ENCODE measurements around the gene NHLRC3. TPM values are rescaled to one million over a fixed set of nuclear protein-coding genes. Genes with fewer than 3 reads are reported as not detected.
"Not testable (repeated sequence)": the region's sequence is repeated elsewhere in the genome, so short reads cannot be mapped to it uniquely, and the experiment has no call there.

The NHLRC3 gene
- total RNA-seq, result 10 to 100 TPM; 14.0 to 16.6 TPM

DNA sequence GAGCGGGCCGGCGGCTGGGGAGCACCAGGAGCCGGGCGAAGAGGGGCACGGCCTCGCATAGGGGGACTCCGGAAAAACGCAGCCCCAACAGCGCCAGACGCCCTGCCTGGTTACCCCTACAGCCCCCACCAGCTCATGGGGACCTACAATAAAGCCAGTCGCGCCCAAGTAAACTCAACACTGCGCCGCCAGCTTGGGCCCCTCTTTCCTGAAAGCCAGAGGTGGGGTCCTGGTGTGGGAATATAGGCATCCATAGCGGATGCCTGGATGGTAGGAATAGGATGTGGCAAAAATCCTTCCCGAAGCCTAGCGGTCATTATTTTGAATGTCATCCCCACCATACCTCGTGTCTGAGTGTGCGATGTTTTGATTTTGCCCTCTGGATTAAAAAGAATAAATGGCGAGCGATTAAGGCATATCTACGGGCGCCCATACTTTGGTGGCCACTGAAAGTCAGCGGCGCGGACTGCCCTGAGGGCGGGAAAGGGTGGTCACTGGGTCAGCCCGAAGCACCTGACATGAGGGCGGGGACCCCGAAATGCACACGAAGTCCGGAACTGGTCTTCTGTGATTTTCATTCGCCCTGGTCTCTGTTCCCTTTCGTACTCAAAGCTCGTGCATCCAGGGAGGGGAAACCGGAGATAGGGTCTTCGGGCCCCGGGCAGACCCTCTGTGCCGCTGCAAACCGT is at the start of gene NHLRC3, which contains the start of gene PROSER1:
NHLRC3 (plus strand) TSS at position 577 of the 689 bp plus-strand sequence. CDS start 184 bp downstream, outside the sequence.
PROSER1 (minus strand) TSS at position 210 of the 689 bp plus-strand sequence. CDS start 847 bp downstream, outside the sequence.
- H3K27me3 Mint-ChIP-seq, result no peaks in the 10 kb centered on the region
- H3K27ac Mint-ChIP-seq, result peak within 1 kb of the TSS; percentile 92 to 99
- peak within 1 kb of the TSS; percentile 90 for H3K4me3 Mint-ChIP-seq
- peaks cover 9% of the 10 kb centered on the region for H3K36me3 Mint-ChIP-seq
- no peaks in the 10 kb centered on the region for H3K9me3 Mint-ChIP-seq
- DNase-seq (ENCODE audit: low spot score) (peak; percentile 84), ATAC-seq (peak; percentile 83 to 90)
- H3K4me1 Mint-ChIP-seq (ENCODE audit: low read depth in 2 of 2), result peaks cover 30 to 45% of the 10 kb centered on the region in 2 donors

GRCh38 chr13:38990693-38991092 is 47.6 kb upstream of the NHLRC3 start, which contains the start of gene STOML3:
TSS of gene STOML3 (minus strand) at chr13:38990831. CDS start at chr13:38990721, 110 bp downstream.
- H3K9me3 Mint-ChIP-seq, result no peaks in the 10 kb centered on the region

DNA sequence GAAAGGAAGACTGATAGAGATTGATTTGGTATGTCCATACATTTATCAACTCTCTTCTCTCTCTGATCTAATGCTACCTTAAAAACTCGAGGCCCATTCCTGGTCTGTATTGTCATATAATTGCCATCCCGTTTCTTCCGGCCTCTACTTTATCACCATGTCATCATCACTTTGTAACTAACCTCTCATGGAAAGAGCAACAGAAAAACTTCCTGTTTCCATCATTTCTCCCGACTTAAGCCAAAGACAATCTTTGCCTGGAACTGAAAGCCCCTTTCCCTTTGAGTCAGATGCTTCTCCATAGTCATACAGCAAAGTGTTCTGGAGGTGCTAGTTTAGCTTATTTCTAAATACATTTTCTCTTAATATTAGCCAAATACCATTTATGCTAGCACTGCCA is 44.9 kb upstream of the NHLRC3 start:
- H3K9me3 Mint-ChIP-seq, result no peaks in the 10 kb centered on the region
- H3K27ac Mint-ChIP-seq, result no peak overlapping the region
- H3K4me1 Mint-ChIP-seq (ENCODE audit: low read depth in 2 of 2), result no peaks in the 10 kb centered on the region
- ATAC-seq (no peak), DNase-seq (ENCODE audit: low spot score) (no peak)
- no peaks in the 10 kb centered on the region for H3K36me3 Mint-ChIP-seq
- peaks cover 8 to 9% of the 10 kb centered on the region in 2 donors for H3K27me3 Mint-ChIP-seq
- no peak overlapping the region for H3K4me3 Mint-ChIP-seq

More at GRCh38 chr13:38990693-38991092, 47.6 kb upstream of the NHLRC3 start, which contains the start of gene STOML3:
- peaks cover 8 to 9% of the 10 kb centered on the region in 2 donors for H3K27me3 Mint-ChIP-seq
- no peak for DNase-seq (ENCODE audit: low spot score)
- H3K4me1 Mint-ChIP-seq (ENCODE audit: low read depth in 2 of 2), result no peaks in the 10 kb centered on the region
- no peak within 1 kb of the TSS for H3K27ac Mint-ChIP-seq
- H3K4me3 Mint-ChIP-seq, result no peak within 1 kb of the TSS
- no peaks in the 10 kb centered on the region for H3K36me3 Mint-ChIP-seq
- ATAC-seq, result no peak

- Mint-ChIP-seq H3K9me3 (no peaks in the 10 kb centered on the region), H3K4me3 (no peak overlapping the region), H3K4me1 (ENCODE audit: low read depth in 2 of 2) (no peaks in the 10 kb centered on the region), H3K36me3 (no peaks in the 10 kb centered on the region), H3K27me3 (no peaks in the 10 kb centered on the region), H3K27ac (no peak overlapping the region)
- ATAC-seq, result no peak
- DNase-seq (ENCODE audit: low spot score), result no peak
Observed at GRCh38 chr13:38998739-38999138, 39.5 kb upstream of the NHLRC3 start.

DNA sequence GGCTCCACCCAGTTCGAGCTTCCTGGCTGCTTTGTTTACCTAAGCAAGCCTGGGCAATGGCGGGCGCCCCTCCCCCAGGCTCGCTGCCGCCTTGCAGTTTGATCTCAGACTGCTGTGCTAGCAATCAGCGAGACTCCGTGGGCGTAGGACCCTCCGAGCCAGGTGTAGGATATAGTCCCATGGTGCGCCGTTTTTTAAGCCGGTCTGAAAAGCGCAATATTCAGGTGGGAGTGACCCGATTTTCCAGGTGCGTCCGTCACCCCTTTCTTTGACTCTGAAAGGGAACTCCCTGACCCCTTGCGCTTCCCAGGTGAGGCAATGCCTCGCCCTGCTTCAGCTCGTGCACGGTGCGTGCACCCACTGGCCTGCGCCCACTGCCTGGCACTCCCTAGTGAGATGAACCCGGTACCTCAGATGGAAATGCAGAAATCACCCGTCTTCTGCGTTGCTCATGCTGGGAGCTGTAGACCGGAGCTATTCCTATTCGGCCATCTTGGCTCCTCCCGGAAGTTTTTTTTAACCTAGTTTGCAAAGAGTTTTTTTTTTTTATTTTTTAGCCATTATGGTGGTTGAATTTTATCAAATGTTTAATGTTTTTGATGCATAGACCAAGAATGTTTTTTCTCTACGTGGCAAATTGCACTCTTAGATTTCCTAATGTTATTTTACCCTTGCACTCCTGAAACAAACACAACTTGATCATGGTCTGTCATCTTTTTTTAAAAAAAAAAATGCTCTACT is 31.7 kb upstream of the NHLRC3 start:
- not testable (repeated sequence) for ATAC-seq; H3K27ac Mint-ChIP-seq; H3K9me3 Mint-ChIP-seq; H3K4me3 Mint-ChIP-seq; H3K27me3 Mint-ChIP-seq; H3K4me1 Mint-ChIP-seq (ENCODE audit: low read depth in 2 of 2); DNase-seq (ENCODE audit: low spot score)
- peaks cover 23% of the 10 kb centered on the region for H3K36me3 Mint-ChIP-seq

DNA sequence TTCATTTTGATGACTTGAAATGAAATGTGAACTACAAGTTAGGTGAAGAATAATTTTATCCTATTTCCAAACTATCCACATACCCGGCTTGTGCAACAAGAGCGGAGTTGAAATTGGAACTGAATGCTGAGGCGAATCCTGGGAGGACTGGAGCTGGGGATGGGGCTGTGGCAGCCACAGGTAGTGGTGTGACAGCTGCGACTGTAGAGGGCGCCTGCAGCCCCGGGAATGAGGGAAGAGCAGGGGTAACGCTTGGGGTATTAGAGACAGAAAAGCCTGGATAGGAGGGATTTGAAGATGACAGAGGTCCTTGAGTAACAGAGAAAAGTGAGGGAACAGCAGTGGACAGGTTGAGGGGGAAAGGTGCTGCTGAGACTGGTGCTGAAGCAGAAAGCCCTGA is 25.6 kb upstream of the NHLRC3 start:
- H3K4me3 Mint-ChIP-seq, result no peak overlapping the region
- H3K4me1 Mint-ChIP-seq (ENCODE audit: low read depth in 2 of 2), result peaks cover 9 to 15% of the 10 kb centered on the region in 2 donors
- no peaks in the 10 kb centered on the region for H3K27me3 Mint-ChIP-seq
- no peak for ATAC-seq
- H3K36me3 Mint-ChIP-seq, result peaks cover 53% of the 10 kb centered on the region
- H3K9me3 Mint-ChIP-seq, result no peaks in the 10 kb centered on the region
- peak overlapping the region in 1 of 2 donors; percentile 14 for H3K27ac Mint-ChIP-seq
- DNase-seq (ENCODE audit: low spot score), result no peak

- no peak overlapping the region for H3K4me3 Mint-ChIP-seq
- H3K36me3 Mint-ChIP-seq, result peaks cover 54% of the 10 kb centered on the region
- peaks cover 17 to 23% of the 10 kb centered on the region in 2 donors for H3K4me1 Mint-ChIP-seq (ENCODE audit: low read depth in 2 of 2)
- peak overlapping the region in 1 of 2 donors; percentile 40 for H3K27ac Mint-ChIP-seq
- DNase-seq (ENCODE audit: low spot score), result no peak
- no peaks in the 10 kb centered on the region for H3K9me3 Mint-ChIP-seq
- H3K27me3 Mint-ChIP-seq, result no peaks in the 10 kb centered on the region
- ATAC-seq, result no peak
Observed at GRCh38 chr13:39013462-39013861, 24.8 kb upstream of the NHLRC3 start.

GRCh38 chr13:39016087-39016486 is 22.2 kb upstream of the NHLRC3 start:
- Mint-ChIP-seq H3K36me3 (peaks cover 42% of the 10 kb centered on the region), H3K4me3 (peak overlapping the region; percentile 82), H3K27ac (peak overlapping the region; percentile 57 to 70), H3K4me1 (ENCODE audit: low read depth in 2 of 2) (peaks cover 23 to 29% of the 10 kb centered on the region in 2 donors), H3K9me3 (no peaks in the 10 kb centered on the region), H3K27me3 (no peaks in the 10 kb centered on the region)
- peak; percentile 97 for ATAC-seq
- DNase-seq (ENCODE audit: low spot score), result peak; percentile 63

DNA sequence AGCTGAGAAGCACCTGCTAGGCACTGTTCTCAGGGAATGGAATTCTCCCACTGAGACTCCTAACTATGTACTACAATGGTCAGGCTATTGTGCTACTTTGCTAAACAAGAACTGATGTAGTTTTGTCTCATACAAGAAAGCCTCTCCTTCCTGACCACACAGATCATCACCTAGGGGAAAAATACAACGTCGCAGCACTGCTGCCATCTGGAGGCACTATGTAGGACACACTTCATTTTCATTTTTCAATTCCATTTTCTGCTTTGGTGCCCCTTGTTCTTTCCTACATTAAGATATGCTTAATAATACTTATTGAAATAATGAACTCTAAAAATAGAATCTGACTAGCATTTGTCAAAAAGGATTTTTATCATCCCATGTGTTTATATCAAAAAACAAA is 21.5 kb upstream of the NHLRC3 start:
- peak; percentile 71 to 77 for ATAC-seq
- H3K4me1 Mint-ChIP-seq (ENCODE audit: low read depth in 2 of 2), result peaks cover 23 to 31% of the 10 kb centered on the region in 2 donors
- no peaks in the 10 kb centered on the region for H3K9me3 Mint-ChIP-seq
- no peak for DNase-seq (ENCODE audit: low spot score)
- no peaks in the 10 kb centered on the region for H3K27me3 Mint-ChIP-seq
- peaks cover 46% of the 10 kb centered on the region for H3K36me3 Mint-ChIP-seq
- peak overlapping the region; percentile 82 for H3K4me3 Mint-ChIP-seq
- H3K27ac Mint-ChIP-seq, result peak overlapping the region; percentile 57 to 70

- peaks cover 23% of the 10 kb centered on the region for H3K36me3 Mint-ChIP-seq
Observed at GRCh38 chr13:39020853-39021462, 17.3 kb upstream of the NHLRC3 start.

DNA sequence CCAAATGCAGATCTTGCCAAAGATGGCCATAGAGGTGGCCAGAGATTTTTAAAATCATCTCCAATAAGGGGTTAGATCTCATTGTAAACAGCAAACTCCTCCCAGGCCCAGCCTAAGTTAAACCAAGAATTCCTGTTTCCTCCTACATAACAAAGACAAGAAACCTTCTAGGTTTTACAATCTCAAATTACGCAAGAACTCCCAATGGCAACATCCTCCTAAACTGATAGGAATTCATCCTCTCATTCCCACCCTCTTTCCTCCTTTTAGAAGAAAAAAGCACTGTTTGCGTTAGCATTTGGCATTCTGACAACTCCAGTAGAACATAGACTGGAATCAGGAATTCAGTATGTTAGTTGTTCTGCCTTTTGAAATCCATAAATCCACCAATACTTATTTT is 14.9 kb upstream of the NHLRC3 start:
- Mint-ChIP-seq H3K36me3 (peaks cover 24% of the 10 kb centered on the region), H3K27ac (no peak overlapping the region), H3K9me3 (no peaks in the 10 kb centered on the region), H3K27me3 (no peaks in the 10 kb centered on the region), H3K4me3 (no peak overlapping the region), H3K4me1 (ENCODE audit: low read depth in 2 of 2) (peaks cover 8 to 16% of the 10 kb centered on the region in 2 donors)
- ATAC-seq (no peak), DNase-seq (ENCODE audit: low spot score) (no peak)

More at GRCh38 chr13:39020853-39021462, 17.3 kb upstream of the NHLRC3 start:
- Mint-ChIP-seq H3K4me1 (ENCODE audit: low read depth in 2 of 2) (peaks cover 23 to 26% of the 10 kb centered on the region in 2 donors), H3K9me3 (no peaks in the 10 kb centered on the region), H3K27me3 (no peaks in the 10 kb centered on the region), H3K4me3 (no peak overlapping the region), H3K27ac (no peak overlapping the region)
- DNase-seq (ENCODE audit: low spot score) (no peak), ATAC-seq (no peak)

DNA sequence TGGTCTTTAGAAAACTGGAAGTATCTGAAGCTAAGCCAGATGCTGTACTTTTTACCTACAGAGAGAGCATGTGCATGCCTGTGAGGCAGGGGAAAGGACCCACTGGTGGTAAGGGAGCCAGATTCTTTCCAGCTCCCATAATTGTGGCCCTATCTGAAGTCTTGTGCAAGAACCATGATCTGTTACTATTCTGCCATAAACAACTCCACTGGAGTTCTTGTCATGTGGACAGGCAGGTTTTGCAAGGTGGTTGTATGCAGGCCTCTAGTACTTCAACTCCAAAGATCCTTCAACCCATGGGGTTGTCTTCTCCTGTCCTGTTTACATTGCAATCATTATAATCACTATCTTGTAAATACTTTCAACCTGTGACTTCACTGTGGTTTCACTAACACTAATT is 14.5 kb upstream of the NHLRC3 start:
- Mint-ChIP-seq H3K4me3 (no peak overlapping the region), H3K36me3 (peaks cover 19% of the 10 kb centered on the region), H3K4me1 (ENCODE audit: low read depth in 2 of 2) (peaks cover 3 to 12% of the 10 kb centered on the region in 2 donors), H3K9me3 (no peaks in the 10 kb centered on the region), H3K27ac (no peak overlapping the region), H3K27me3 (no peaks in the 10 kb centered on the region)
- no peak for ATAC-seq
- DNase-seq (ENCODE audit: low spot score), result no peak

DNA sequence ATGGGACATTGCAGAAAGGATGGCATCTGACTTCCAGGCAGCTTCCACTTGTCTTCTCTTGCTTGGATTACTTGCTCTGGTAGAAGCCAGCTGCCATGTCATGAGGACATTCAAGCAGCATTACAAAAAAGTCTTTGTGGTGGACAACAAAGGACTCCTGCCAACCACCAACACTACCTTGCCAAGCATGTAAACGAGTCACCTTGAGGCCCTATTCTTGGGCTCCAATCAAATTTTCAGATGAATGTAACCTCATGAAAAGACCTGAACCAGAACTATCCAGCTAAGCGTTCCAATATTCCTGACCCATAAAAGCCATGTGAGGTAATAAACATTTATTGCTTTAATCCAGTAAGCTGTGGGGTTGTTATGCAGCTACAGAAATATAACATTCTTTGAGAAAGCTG is 12.8 kb upstream of the NHLRC3 start:
- Mint-ChIP-seq H3K36me3 (peaks cover 17% of the 10 kb centered on the region), H3K4me3 (no peak overlapping the region), H3K4me1 (ENCODE audit: low read depth in 2 of 2) (peaks cover 0 to 12% of the 10 kb centered on the region in 2 donors)

More for the DNA sequence above, 12.8 kb upstream of the NHLRC3 start:
- no peaks in the 10 kb centered on the region for H3K9me3 Mint-ChIP-seq
- DNase-seq (ENCODE audit: low spot score) (no peak), ATAC-seq (no peak)
- H3K27ac Mint-ChIP-seq, result no peak overlapping the region
- H3K27me3 Mint-ChIP-seq, result no peaks in the 10 kb centered on the region
